UCSD-AML1 (cell line): ENCODE measurements around the gene HFE.
A peak's percentile ranks its signal among the peaks of the same experiment; 100 is the strongest.
"Not testable (repeated sequence)": the region's sequence is repeated elsewhere in the genome, so short reads cannot be mapped to it uniquely, and the experiment has no call there.

Experiments
- DNase-seq: peaks from one replicate; lab custom pipeline; 2025; ENCODE audit not compliant: unreplicated experiment; lab: John Stamatoyannopoulos, UW

HFE gene

GRCh38 chr6:26087284-26088115, at the start of gene HFE:
Gene HFE (plus strand): TSS chr6:26087429. CDS start chr6:26087441, 12 bp downstream.
- no peak for DNase-seq

GRCh38 chr6:26041946-26042345, 45.3 kb upstream of the HFE start:
- no peak for DNase-seq

GRCh38 chr6:26043384-26044139, 43.7 kb upstream of the HFE start:
- DNase-seq, result peak; percentile 70

- peak; percentile 41 for DNase-seq
Measured at GRCh38 chr6:26044140-26045064, 42.8 kb upstream of the HFE start.

GRCh38 chr6:26045065-26045927, 41.9 kb upstream of the HFE start:
- DNase-seq, result peak; percentile 82

- DNase-seq, result no peak
Measured at GRCh38 chr6:26045928-26046368, 41.3 kb upstream of the HFE start.

- DNase-seq, result not testable (repeated sequence)
Measured at GRCh38 chr6:26047329-26047728, 39.9 kb upstream of the HFE start.

- no peak for DNase-seq
Measured at GRCh38 chr6:26048590-26048989, 38.6 kb upstream of the HFE start.

GRCh38 chr6:26051665-26052310, 35.4 kb upstream of the HFE start:
- no peak for DNase-seq

- not testable (repeated sequence) for DNase-seq
Measured at GRCh38 chr6:26052762-26053250, 34.4 kb upstream of the HFE start.

- no peak for DNase-seq
Measured at GRCh38 chr6:26053992-26054780, 33.0 kb upstream of the HFE start.

GRCh38 chr6:26054781-26055718, 32.2 kb upstream of the HFE start:
- DNase-seq, result peak; percentile 87

GRCh38 chr6:26055719-26056582, 31.3 kb upstream of the HFE start:
- peak; percentile 91 for DNase-seq

GRCh38 chr6:26056583-26057350, 30.5 kb upstream of the HFE start:
- DNase-seq, result peak; percentile 34

- DNase-seq, result no peak
Measured at GRCh38 chr6:26057899-26058298, 29.3 kb upstream of the HFE start.
